ENCODE data around the gene WDPCP.
"Not testable (repeated sequence)": the region's sequence is repeated elsewhere in the genome, so short reads cannot be mapped to it uniquely, and the experiment has no call there.

- not testable (repeated sequence) for TF ChIP-seq RFX5 (IDR thresholded peaks at IDR 0.05; ENCODE audit: borderline replicate concordance, low read depth, low read length); CEBPB (IDR thresholded peaks at IDR 0.05; ENCODE audit: low read depth, low read length); TBP (IDR thresholded peaks at IDR 0.05; ENCODE audit: low read depth, low read length); CTCF (IDR thresholded peaks at IDR 0.05; ENCODE audit: control extremely low read depth in 1 of 3, insufficient read depth in 1 of 3, low read depth in 1 of 3, low read length in 3 of 3); RNF2 (IDR thresholded peaks at IDR 0.05; ENCODE audit: borderline replicate concordance, low read depth, low read length, missing control alignments, poor library complexity, severe bottlenecking); RBBP5 (IDR thresholded peaks at IDR 0.05; ENCODE audit: borderline replicate concordance, low read depth, low read length); ZNF274 (IDR thresholded peaks at IDR 0.05; ENCODE audit: borderline replicate concordance, extremely low read depth, low read length)
- peak; percentile 75 for TF ChIP-seq USF2 (IDR thresholded peaks at IDR 0.05; ENCODE audit: low read length)
Measured at GRCh38 chr2:63573726-63574345, 14.4 kb downstream of the WDPCP start.
